ENCODE data around the gene ACOX1.

The ACOX1 gene

DNA sequence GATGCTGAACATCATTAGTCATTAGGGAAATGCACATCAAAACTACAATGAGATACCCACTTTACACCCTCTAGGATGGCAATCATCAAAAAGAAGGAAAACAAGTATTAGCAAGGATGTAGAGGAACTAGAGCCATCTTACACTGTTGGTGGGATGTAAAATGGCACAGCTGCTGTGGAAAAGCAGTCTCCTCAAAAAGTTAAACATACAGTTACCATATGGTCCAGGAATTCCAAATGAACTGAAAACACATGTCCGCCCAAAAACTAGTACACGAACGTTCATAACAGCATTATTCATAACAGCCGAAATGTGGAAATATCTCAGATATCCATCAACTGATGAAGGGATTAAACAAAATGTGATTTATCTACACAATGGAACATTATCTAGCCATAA, 45.2 kb downstream of the ACOX1 start:
- no peak for DNase-seq (ENCODE audit: low spot score)

DNA sequence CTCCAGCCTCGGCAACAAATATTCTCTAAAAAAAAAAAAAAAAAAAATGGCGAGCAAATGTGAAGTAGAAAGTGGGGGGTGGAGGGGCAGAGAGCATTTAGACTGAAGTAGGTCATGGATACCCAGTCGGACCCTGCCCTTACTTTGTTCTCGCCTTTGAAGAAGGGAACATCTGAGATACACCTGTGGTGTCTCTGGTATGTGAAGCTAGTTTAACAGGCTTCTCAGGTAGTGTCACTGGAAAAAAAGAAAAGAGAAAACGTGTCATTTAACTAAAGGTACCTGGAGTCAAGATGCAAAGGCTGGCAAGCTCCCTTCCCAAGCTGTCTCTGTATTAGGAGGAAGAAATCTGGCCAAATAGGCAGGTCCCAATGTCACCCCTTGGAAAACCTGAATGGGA, 46.1 kb downstream of the ACOX1 start:
- no peak for DNase-seq (ENCODE audit: low spot score)

DNA sequence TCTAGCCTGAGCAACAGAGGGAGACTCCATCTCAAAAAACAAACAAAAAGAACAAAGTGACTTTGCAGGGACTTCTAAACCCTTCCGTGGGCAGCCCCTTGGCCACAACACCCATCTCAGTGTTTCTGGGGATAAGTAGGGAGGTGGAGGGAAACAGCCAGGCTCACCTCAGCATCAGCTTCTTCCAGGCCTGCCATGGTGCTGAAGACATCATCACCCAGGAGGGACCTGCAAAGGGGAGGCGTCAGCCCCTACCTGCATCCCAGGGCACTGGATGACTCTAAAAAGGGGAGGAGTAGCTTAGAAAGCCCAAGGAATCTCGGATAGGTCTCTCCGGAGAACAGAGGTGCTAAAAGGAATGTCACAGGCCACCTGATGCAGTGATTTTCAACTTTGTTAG, 47.9 kb downstream of the ACOX1 start:
- no peak for DNase-seq (ENCODE audit: low spot score)

DNA sequence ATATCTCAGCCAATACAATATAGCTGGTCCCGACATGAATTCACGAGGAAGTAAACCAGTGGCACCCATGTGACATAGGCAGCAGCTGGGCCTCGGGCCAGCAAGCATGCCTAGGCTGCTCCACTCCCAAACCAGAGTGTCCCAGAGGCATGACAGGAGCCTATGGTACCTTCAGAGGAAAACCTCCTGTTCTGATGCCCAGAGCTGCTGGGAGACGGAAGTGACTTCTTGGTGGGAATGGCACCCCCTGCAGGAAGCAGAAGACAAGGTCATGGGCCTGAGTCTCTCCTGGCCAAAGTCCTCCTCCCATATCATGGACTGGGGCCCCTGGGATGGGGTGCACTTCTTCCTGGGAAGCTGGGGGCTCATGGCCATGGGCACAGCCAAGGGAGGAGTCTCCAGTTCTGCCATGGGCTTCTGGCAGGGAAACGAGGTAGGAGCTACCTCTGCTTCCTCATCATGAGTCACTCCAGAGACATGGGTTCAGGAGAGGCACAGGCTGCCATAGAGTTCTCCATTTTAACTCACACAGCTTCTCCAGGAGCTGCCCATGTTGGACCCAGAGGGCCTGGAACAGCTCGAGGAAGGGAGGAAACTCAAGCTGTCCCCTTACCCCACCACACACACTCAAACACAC, 51.6 kb downstream of the ACOX1 start:
- no peak for DNase-seq (ENCODE audit: low spot score)

DNA sequence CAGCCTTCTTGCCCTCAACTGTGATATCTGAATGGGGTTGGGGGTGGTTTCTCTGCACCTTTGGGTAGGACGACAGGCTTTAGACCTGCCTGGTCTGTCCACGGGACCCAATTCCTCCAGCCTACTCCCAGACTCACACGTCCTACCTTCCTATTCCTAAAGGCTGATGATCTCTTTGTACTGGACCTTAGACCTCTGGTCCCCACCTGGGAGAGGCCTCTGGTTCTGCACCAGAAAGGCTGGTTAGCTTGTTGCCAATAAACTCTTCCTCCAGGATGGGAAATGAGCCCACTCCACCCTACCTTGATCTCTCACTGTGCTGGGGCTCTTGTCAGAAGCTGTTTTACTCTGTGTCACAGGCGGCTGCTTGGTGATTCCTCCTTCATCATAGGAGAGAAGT, 52.5 kb downstream of the ACOX1 start:
- DNase-seq (ENCODE audit: low spot score), result no peak

DNA sequence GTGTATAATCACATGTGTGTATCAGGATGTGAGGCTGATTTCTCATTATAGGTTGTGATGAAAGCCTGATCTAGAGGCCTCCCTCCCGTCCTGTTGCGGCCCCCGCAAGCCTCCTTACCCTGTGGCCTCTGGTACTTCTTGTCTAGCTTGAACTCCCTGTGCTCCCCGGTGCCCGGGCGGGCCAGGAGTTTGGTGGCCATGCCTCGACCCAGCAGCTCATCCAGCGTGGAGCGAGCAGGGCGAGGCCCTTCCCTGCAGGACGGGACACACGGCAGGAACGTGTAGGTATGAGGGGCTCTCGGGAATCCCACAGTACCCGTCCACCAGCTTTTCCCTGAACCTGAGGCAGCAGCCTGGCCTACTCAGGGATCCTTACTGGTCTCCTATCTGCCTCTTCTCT, 53.1 kb downstream of the ACOX1 start:
- no peak for DNase-seq (ENCODE audit: low spot score)

DNA sequence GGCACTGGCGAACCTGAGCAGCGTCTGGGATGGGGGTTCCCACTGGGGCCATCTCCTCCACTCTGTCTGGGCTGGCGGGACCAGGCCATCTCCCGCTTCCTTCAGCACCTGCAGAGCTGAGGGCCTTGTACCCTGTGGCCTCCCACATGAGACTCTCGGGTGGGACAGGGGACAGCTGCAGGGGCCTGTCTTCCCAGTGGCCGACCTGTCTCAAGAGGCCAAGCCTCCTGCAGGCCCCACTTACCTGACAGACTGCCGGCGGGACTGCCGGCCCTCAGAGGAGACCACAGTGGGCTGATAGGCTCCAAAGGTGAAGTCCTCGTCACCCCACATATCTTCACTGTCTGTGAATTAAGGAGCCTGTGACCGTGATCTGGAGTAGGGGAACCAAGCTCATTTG, 53.9 kb downstream of the ACOX1 start:
- DNase-seq (ENCODE audit: low spot score), result no peak

DNA sequence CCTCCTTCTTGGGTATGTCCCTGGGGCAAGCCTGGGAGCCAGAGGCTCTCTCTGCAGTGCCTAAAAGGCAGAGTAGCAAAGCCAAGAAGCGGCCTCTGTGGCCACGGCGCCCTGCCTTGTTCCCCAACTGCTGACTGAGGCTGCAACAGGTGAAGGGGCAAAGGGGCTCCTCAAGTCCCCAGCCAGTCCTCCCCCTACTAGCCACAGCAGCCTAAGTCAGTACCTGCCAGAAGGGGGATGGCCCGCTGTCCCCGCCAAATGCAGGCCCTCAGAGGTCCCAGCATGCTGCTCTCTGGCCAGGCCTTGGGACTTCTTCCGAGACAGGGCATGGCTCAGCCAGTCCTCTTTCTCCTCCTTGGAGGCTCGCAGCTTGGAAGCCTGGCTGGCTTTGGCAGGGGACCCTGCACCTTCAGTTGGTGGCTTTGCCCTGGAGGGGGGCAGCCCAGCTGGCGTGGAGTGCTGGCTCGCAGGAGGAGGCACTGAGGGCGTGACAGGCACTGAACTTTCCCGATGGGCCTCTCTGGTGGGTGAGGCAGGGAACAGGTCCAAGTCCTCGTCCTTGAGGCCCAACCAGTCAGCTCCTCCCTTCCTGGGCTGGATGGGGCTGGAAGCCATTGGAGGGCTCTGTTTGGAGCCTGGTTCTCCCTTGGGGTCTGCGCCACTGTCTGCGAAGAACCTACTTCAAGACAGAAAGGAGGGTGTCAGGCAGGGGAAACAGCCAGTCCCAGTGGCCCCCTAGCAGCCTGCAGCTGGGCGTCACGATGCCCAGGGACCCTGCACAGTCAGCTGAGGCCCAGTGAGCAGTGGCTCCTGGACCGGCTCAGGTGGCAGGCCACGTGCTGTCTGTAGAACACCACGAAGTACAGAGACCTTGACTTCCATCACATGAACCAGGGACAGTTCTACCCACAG, 55.7 kb downstream of the ACOX1 start:
- DNase-seq (ENCODE audit: low spot score), result no peak

DNA sequence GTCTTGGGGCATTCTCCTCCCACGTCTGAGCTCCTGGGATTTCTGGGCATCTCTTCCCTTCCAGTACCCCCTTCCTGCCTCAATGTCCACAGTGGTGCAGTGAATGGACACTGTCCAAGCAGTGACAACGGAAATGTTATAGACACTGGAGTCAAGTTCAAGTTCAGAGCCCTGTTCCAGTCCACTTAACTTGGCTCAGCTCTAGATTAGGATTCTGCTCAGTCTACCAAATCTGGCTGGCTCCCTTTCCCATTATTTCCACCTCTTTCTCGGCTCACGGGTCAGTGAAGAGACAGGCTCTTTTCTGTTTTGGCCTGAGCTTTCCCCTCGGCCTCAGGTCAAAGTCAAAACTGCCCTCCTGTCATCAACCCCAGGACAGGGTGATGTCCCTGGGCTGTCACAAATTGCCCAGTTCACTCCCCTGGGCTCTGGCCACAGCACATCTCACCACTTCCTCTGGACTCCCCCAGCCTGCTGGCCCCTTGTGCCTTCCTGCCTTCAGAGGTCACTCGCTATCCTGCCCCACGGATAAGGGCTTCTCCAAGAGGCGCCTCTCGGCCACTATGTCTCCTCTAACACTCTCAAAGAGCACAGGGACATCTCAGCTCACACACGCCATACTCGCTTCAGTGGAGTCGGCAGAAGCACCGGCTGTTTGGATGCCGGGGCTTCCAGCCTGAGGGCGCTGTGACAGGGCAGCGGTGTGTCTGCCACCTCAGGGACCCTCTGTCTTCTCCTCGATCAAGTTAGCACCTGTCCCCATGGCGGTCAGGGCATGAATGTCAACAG, 56.6 kb downstream of the ACOX1 start:
- DNase-seq (ENCODE audit: low spot score), result no peak

DNA sequence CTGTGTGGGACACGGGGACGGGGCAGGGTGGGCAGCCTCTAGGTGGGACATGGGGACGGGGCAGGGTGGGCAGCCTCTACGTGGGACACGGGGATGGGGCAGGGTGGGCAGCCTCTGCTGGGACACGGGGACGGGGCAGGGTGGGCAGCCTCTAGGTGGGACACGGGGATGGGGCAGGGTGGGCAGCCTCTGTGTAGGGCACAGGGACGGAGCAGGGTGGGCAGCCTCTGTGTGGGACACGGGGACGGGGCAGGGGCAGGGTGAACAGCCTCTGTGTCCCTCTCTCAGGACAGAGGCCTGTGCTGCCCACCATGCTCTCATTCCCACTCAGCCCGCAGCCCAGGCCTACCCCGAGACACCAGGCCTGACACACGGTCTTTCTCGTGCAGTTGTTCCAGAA, 57.4 kb downstream of the ACOX1 start:
- no peak for DNase-seq (ENCODE audit: low spot score)

DNA sequence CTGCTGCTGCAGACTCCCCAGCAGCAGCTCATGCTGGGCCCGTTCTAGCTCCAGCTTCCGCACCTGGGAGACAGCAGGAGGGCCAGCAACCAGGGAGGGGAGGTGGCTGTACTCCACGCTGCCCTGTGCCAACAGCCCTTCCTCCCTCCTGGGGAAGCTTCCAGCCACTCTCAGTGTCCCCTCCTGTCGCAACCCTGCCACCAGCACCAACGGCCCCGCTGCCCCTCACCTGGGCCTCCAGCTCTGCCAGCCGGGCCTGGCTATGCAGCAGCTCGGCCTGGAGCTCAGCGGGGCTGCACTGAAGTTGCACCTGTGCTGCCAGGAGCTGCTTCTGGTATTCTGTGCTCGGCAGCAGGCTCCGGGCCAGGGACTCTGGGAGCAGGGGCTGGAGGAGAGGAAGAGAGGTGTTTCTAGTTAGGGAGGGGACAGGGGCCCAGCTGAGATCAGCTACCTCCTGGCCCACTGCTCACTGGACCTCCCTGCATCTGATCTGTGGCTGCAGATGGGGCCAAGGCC, 58.9 kb downstream of the ACOX1 start:
- DNase-seq (ENCODE audit: low spot score), result no peak

DNA sequence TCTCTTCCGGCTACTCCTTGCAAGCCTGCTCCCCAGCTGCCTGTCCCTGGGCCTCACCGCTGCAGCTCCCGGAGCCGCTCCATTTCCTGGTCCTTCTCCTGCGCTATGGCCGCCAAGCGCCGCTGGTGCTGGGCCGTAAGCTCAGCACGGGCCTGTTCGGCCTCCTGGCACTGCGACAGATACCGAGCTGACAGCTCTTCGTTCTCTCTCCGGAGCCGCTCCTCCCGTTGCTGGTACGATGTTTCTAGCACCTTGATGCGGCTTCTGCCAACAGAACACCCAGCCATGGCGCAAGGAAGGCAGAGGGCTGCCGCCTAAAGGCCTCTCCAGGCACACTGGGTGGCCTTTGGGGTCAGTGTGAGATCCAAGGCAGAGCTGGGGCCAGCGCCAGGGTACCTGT, 59.4 kb downstream of the ACOX1 start:
- DNase-seq (ENCODE audit: low spot score), result no peak

DNA sequence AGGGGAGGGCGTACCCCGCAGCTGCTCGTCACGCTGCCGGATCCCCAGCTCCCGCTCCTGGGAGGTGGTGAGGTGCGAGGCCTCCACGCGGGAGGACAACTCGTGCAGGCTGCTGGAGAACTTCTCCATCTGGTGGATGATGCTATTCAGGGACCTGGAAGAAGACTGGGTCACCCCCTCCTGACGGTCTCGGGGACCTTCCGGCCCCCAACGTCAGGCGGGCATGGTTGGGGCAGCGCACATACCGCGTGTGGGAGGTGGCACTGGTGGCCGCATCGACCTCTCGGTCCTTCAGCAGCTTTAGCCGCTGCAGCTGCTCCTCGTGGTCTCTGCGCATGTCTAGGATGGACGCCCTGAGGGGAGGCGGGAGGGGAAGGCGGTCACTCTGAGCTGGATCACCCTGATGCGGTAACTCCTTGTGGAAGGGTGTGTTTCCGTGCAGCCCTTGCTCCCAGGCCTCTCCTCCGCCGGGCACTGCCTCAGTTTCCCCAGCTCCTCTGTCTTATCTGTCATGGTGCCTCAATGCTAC, 61.0 kb downstream of the ACOX1 start:
- no peak for DNase-seq (ENCODE audit: low spot score)

DNA sequence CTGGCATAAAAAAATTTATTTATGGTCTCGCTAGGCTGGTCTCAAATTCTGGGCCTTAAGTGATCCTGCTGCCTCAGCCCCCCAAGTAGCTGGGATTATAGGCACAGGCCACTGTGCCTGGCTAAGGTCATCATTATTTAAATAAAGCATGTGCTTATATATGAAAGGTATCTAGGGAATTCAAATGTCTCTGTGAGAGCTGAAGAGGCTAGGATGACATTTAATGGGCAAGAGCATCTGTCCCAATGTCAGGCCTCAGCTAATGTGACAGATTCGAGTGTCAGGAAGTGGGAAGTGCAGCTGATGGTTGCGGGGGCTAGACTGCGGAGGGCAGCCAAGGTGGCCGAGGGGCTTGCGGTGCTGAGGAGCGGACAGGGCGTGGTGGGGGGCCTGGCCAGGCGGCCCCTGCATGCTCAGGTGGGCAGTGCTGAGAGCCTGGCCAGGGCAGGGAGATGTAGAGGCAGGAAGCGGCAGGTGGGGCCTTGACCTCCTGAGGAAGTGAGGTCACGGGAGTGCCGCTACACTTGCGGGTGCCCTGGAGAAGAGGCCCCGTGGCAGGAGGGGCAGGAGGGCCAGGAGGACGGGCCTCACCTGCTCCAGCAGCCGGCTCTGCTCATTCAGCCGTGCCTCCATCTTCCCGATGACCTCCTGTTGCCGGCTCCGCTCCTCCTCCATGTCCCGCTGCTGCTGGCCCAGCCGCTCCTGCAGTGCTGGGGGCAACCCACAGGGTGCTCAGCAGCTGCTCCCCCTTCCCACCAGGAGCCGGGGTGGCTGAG, 61.6 kb downstream of the ACOX1 start:
- DNase-seq (ENCODE audit: low spot score), result no peak

DNA sequence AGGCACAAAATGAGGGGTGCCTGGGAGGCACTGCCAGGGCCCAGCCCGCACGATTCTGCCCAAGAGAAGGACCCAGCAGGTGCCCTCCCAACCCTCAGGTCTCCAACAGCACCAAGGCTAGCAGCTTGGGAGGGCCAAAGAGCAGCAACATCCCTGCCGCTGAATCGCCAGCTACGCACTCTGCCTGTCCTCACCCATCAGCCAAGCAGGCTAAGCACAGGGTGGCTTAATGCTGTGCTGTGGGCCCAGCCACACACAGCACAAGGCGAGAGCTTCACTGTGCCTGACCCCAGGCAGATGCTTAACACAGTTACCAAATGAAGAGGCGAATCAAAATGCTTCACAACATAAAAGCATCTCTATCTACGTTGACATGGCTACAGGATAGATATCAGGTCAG, 63.7 kb downstream of the ACOX1 start:
- no peak for DNase-seq (ENCODE audit: low spot score)

DNA sequence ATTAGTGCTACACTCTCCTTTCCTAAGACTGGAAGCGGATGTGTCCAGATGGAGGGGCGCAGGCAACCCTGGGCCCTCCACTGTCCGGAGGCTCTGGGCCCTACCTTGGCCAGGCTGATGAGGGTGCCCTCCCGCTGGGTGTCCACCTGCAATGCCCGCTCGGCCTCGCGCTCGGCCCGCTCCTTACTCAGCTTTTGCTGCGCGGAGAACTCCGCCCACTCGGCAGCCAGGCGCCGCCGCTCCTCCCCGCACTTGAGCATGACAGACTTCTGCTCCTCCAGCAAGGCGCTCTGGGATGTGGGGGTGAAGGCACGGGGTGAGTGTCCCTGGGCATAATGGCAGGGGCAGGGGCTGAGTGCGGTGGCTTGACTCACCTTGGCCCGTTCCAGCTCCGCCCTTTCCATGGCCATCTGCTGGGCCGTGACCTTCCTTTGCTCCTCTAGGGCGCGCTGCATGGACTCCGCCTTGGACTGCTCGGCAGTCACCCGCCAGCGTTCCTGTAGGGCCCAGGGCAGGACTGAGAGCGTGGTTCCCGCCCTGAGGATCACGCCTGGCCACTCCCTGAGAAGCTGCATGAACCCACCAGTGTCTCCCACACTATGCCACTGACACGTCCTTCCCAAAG, 64.2 kb downstream of the ACOX1 start:
- DNase-seq (ENCODE audit: low spot score), result no peak

DNA sequence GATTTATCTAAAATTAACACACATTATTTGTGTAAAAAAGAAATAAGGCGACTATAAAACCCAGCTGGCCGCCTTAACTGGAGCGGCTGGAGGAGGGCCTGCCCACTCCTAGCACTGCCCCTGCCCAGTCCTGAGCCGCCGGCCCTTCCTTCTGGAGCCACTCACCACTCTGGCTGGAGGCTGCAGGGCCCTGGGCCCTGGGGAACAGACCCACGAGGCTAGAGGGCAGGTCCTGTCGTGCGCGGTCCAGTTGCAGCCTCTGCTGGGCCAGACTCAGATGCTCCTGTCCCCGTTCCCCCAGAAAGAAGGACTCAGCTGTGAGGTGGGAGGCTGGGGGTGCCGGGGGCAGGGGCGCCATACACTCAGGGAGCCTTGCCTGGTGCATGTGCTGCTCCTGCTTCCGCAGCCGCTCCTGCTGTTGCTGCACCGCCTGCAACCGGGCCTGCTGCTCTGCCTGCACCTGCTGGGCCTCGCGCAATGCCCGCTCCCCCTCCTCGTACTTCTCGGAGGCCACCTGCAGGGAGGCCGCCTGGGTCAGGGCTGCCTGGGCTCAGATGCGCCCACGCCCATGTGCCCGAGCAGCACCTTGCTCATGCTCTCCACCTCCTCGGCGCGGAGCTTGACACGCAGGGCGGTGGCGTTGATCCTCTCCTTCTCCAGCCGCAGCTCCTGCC, 65.3 kb downstream of the ACOX1 start:
- DNase-seq (ENCODE audit: low spot score), result no peak

DNA sequence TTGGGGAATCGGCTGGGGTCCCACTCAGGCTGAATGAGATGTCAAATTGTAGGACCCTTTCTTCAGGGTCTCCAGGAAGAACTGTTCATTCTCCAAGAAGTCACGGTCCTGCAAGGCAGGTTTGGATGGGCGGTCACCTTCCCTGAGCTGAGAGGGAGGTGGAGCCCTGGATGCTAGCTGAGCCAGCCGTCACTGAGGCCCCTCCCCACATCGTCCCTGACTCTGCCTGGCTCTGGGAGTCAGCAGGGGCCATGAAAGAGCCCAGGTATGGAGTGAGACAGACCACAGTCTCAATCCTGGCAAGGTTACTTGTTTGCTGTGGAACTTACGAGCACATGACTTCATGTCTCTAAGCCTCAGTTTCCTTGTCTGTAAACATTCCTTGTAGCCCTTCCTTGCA, 68.3 kb downstream of the ACOX1 start:
- DNase-seq (ENCODE audit: low spot score), result no peak

DNA sequence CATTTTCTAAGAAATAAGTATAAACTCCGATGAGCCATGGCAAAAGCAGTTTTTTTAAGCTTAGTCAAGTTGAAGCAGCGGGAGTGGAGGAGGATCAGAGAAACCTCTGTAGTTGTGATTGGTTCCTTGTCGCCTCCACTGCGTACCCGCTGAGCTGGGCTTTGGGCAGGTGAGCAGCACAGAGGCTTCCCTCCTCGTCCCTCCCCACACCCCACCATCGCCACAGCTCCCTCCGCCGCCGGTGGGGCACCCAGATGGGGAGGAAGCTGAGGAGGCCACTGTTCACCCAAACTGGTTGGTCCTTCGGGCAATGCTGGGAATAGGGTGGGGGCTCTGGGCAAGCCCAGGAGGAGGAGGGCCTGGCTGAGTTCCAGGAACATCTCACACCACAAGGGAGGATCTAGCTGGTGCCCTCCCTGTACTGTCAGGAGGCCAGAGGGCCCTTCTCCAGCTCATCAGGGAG, 69.1 kb downstream of the ACOX1 start:
- DNase-seq (ENCODE audit: low spot score), result no peak

DNA sequence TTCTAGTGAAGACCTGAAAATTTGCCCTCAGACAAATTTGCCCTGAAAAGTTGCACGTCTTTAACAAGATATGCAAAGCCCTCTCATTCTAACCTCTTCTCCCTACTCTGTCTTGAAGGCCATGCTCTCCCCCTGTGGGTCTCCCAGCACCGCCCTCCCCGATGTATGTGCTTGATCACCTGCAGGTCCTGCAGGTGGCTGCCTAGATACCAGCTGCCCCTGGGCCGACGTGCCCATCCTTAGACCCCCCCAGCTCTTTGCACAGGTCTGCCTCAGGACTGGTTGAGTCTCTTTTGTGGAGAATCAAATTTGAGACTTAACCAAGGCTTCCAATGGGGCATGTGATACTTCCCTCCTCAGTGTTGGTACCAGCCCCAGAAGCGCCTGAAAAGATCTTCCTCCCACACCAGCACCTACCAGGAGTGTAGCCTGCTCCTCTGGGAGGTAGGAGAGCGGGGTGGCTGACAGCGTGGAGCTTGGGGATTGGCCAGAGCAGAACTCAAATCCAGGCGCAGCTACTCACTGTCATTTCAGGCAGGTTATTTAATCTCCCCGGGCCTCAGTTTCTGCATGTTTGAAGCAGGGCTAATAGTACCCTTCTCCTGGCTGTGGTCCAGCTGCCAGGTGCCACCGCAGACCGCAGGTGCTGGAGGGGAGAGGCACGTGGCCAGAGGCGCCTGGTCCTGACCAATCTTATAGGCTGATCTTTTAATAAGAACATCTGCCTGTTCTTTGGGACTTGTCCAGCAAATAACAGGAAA, 69.7 kb downstream of the ACOX1 start:
- DNase-seq (ENCODE audit: low spot score), result no peak
